Measurements from ENCODE around the gene SDK2.

The SDK2 gene

DNA sequence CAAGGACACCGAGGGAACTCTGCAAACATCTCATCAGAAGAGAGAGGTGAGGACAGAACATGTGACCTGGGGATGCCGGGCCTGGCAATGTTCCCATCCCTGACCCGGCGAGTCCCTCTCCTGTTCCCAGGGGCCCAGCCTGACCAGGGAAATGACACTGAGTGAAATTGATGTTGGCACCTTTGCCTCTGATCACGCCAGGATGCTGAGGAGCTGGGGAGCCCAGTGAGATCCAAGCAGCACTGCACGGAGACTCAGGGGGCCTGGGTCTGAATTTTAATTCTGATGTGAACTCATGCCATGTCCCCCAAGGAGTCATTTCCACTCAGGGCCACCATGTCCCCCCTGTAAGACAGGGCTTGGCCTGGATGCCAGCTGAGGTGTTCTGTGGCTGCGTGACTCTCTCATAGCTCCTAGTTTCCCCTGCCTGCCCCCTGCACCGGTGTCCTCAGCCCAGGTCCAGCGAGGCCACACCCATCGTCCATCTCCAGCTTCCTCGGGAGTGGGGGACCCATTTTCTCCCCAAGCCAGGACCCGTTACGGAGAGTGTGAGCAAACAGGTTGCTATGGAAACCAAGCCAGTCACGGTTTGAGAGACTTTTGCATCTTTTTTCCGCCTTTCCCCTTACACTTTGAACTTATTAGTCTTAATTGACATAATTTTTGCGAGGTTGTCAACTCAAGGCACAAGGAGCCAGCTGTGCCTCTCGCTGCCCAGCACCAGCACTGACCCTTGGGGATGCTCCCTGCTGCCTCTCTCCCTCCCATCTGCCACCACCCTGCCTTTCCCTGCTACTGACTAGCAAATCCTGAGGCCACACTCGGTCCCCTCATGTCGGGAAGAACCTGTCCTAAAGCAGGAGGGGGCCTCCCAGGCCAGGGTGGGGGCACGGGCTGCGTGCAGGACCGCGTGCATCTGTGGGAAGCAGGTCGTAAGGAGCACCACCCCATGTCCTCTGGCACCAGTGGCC is 150.0 kb downstream of the SDK2 start:
- Mint-ChIP-seq H3K36me3 (ENCODE audit: insufficient read depth) (no peaks in the 10 kb centered on the region), H3K27ac (no peak overlapping the region), H3K27me3 (peaks cover 36 to 67% of the 10 kb centered on the region in 2 donors), H3K9me3 (no peaks in the 10 kb centered on the region), H3K4me3 (no peak overlapping the region), H3K4me1 (ENCODE audit: low read depth in 2 of 2) (no peaks in the 10 kb centered on the region)
- ATAC-seq (replicated peaks) (no peak), DNase-seq (no peak)

GRCh38 chr17:73492821-73493814 is 151.1 kb downstream of the SDK2 start:
- H3K27ac Mint-ChIP-seq: no peak overlapping the region
- no peak for ATAC-seq (replicated peaks)
- peaks cover 25 to 56% of the 10 kb centered on the region in 2 donors for H3K27me3 Mint-ChIP-seq
- H3K36me3 Mint-ChIP-seq (ENCODE audit: insufficient read depth): no peaks in the 10 kb centered on the region
- no peaks in the 10 kb centered on the region for H3K9me3 Mint-ChIP-seq
- DNase-seq: no peak
- no peak overlapping the region for H3K4me3 Mint-ChIP-seq
- H3K4me1 Mint-ChIP-seq (ENCODE audit: low read depth in 2 of 2): no peaks in the 10 kb centered on the region

DNA sequence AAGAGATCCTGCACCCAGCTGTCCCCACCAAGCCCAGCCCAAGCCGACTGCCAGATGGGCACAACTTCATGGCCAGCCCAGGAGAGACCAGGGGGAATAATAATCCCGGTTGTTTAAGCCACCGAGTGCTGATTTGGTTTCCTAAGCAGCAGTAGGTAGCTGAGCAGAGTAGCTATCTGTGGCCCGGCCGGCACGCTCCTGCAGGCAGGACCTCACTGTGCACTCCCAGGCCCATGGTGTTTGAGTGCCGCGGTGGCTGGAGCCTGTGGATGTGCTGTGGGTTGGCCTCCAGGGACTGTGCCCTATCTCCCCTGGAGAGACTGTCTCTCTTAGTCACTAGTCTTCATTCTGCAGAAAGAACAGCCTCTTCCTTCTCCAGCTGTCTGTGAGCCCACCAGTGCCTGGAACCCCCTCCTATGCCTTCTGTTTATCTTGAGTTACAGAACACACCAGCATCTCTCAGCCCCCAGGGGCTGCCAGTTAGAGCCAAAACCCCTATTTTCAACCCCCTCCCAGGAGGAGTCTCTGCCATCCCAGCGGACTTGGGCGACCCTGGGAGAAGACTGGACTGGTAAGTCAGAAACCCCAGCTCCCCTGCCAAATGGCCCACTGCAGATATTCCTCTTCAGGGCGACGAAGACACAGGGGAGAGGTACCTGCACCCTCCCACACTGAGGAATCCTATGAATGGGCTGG is 152.0 kb downstream of the SDK2 start:
- H3K4me1 Mint-ChIP-seq (ENCODE audit: low read depth in 2 of 2): no peaks in the 10 kb centered on the region
- no peak for ATAC-seq (replicated peaks)
- no peak overlapping the region for H3K27ac Mint-ChIP-seq
- DNase-seq: no peak
- no peak overlapping the region for H3K4me3 Mint-ChIP-seq
- peaks cover 17 to 47% of the 10 kb centered on the region in 2 donors for H3K27me3 Mint-ChIP-seq
- H3K36me3 Mint-ChIP-seq (ENCODE audit: insufficient read depth): no peaks in the 10 kb centered on the region
- H3K9me3 Mint-ChIP-seq: no peaks in the 10 kb centered on the region

- DNase-seq (no peak), ATAC-seq (replicated peaks) (no peak)
- Mint-ChIP-seq H3K27me3 (peaks cover 13 to 41% of the 10 kb centered on the region in 2 donors), H3K9me3 (no peaks in the 10 kb centered on the region), H3K27ac (no peak overlapping the region), H3K4me3 (no peak overlapping the region), H3K36me3 (ENCODE audit: insufficient read depth) (no peaks in the 10 kb centered on the region), H3K4me1 (ENCODE audit: low read depth in 2 of 2) (no peaks in the 10 kb centered on the region)
These were observed 152.6 kb downstream of the SDK2 start for GRCh38 chr17:73491648-73492047.

- DNase-seq (no peak), ATAC-seq (replicated peaks) (no peak)
- no peak overlapping the region for H3K4me3 Mint-ChIP-seq
- H3K27ac Mint-ChIP-seq: no peak overlapping the region
- H3K9me3 Mint-ChIP-seq: no peaks in the 10 kb centered on the region
- H3K4me1 Mint-ChIP-seq (ENCODE audit: low read depth in 2 of 2): no peaks in the 10 kb centered on the region
- H3K36me3 Mint-ChIP-seq (ENCODE audit: insufficient read depth): no peaks in the 10 kb centered on the region
- peaks cover 10 to 40% of the 10 kb centered on the region in 2 donors for H3K27me3 Mint-ChIP-seq
These were observed 153.4 kb downstream of the SDK2 start for GRCh38 chr17:73490851-73491250.

GRCh38 chr17:73489991-73490390 is 154.3 kb downstream of the SDK2 start:
- Mint-ChIP-seq H3K9me3 (peaks cover under 1 to 4% of the 10 kb centered on the region in 2 donors), H3K27ac (no peak overlapping the region), H3K4me3 (no peak overlapping the region), H3K4me1 (ENCODE audit: low read depth in 2 of 2) (no peaks in the 10 kb centered on the region), H3K36me3 (ENCODE audit: insufficient read depth) (no peaks in the 10 kb centered on the region), H3K27me3 (peaks cover 5 to 37% of the 10 kb centered on the region in 2 donors)
- no peak for ATAC-seq (replicated peaks)
- no peak for DNase-seq

- Mint-ChIP-seq H3K4me1 (ENCODE audit: low read depth in 2 of 2) (no peaks in the 10 kb centered on the region), H3K9me3 (peaks cover 3 to 9% of the 10 kb centered on the region in 2 donors), H3K36me3 (ENCODE audit: insufficient read depth) (no peaks in the 10 kb centered on the region), H3K27ac (no peak overlapping the region), H3K27me3 (peaks cover under 1 to 37% of the 10 kb centered on the region in 2 donors), H3K4me3 (no peak overlapping the region)
- ATAC-seq (replicated peaks) (no peak), DNase-seq (no peak)
These were observed 154.9 kb downstream of the SDK2 start for GRCh38 chr17:73489333-73489732.

GRCh38 chr17:73485130-73485529 is 159.1 kb downstream of the SDK2 start:
- no peak for ATAC-seq (replicated peaks)
- H3K27ac Mint-ChIP-seq: no peak overlapping the region
- H3K36me3 Mint-ChIP-seq (ENCODE audit: insufficient read depth): no peaks in the 10 kb centered on the region
- peaks cover 13 to 43% of the 10 kb centered on the region in 2 donors for H3K27me3 Mint-ChIP-seq
- DNase-seq: no peak
- peaks cover 3 to 9% of the 10 kb centered on the region in 2 donors for H3K9me3 Mint-ChIP-seq
- H3K4me3 Mint-ChIP-seq: no peak overlapping the region
- H3K4me1 Mint-ChIP-seq (ENCODE audit: low read depth in 2 of 2): no peaks in the 10 kb centered on the region

DNA sequence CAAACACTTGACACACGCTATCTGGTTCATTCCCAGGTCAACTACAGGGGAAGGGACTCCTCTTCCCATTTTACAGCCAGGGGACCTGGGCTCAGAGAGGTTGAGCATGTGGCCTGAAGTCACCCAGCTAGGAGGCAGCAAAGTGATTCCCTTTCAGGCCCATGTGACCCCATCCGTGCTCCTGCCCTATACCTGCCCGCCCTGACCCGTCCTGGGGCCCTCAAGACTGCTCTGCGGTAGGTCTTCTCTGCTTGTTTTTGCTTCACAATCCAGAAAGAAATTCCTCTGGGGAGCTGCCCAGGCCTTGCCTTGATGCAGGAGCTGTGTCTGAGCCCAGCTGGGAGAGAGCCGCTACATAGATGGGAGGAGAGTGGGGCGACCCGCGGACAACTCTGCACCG is 161.4 kb downstream of the SDK2 start:
- Mint-ChIP-seq H3K4me1 (ENCODE audit: low read depth in 2 of 2) (no peaks in the 10 kb centered on the region), H3K27me3 (peaks cover 18 to 59% of the 10 kb centered on the region in 2 donors), H3K27ac (no peak overlapping the region), H3K9me3 (peaks cover 3 to 9% of the 10 kb centered on the region in 2 donors), H3K4me3 (no peak overlapping the region), H3K36me3 (ENCODE audit: insufficient read depth) (no peaks in the 10 kb centered on the region)
- DNase-seq (no peak), ATAC-seq (replicated peaks) (no peak)

GRCh38 chr17:73482251-73482716 is 162.0 kb downstream of the SDK2 start:
- ATAC-seq (replicated peaks) (no peak), DNase-seq (no peak)
- Mint-ChIP-seq H3K27me3 (peaks cover 23 to 64% of the 10 kb centered on the region in 2 donors), H3K27ac (no peak overlapping the region), H3K9me3 (peaks cover 3 to 9% of the 10 kb centered on the region in 2 donors), H3K36me3 (ENCODE audit: insufficient read depth) (no peaks in the 10 kb centered on the region), H3K4me3 (no peak overlapping the region), H3K4me1 (ENCODE audit: low read depth in 2 of 2) (no peaks in the 10 kb centered on the region)

- Mint-ChIP-seq H3K27me3 (peaks cover 27 to 70% of the 10 kb centered on the region in 2 donors), H3K4me3 (no peak overlapping the region), H3K36me3 (ENCODE audit: insufficient read depth) (no peaks in the 10 kb centered on the region), H3K4me1 (ENCODE audit: low read depth in 2 of 2) (no peaks in the 10 kb centered on the region), H3K9me3 (peaks cover 3 to 9% of the 10 kb centered on the region in 2 donors), H3K27ac (no peak overlapping the region)
- no peak for ATAC-seq (replicated peaks)
- DNase-seq: no peak
These were observed 162.6 kb downstream of the SDK2 start for GRCh38 chr17:73481676-73482075.

- ATAC-seq (replicated peaks): no peak
- DNase-seq: no peak
- Mint-ChIP-seq H3K4me1 (ENCODE audit: low read depth in 2 of 2) (no peaks in the 10 kb centered on the region), H3K27ac (no peak overlapping the region), H3K9me3 (peaks cover 3 to 9% of the 10 kb centered on the region in 2 donors), H3K36me3 (ENCODE audit: insufficient read depth) (no peaks in the 10 kb centered on the region), H3K27me3 (peaks cover 27 to 63% of the 10 kb centered on the region in 2 donors), H3K4me3 (no peak overlapping the region)
These were observed 163.5 kb downstream of the SDK2 start for GRCh38 chr17:73480740-73481139.
